HepG2 (cell line): Measurements from ENCODE around the gene MCRIP2.

Source experiments
- CEBPZ ChIP-seq: IDR thresholded peaks from 2 replicates; pipeline ENCODE4 v1.6.1; 2012; ENCODE audit warnings: low read length, improper control_type of control experiment
- CTCF ChIP-seq: sonication (generic); formaldehyde crosslinking; IDR thresholded peaks from 2 replicates; pipeline ENCODE4 v1.5.0; 2020; ENCODE audit warnings: mild to moderate bottlenecking, missing genetic modification reagents, moderate library complexity
- EEA1 ChIP-seq: sonication (generic); formaldehyde crosslinking; IDR thresholded peaks from 2 replicates; pipeline ENCODE4 v1.5.1; 2020; ENCODE audit warnings: mild to moderate bottlenecking, missing genetic modification reagents, borderline replicate concordance
- EZH2 ChIP-seq: conservative IDR thresholded peaks from 2 replicates; pipeline ENCODE4 v1.6.1; 2012; ENCODE audit warnings: mild to moderate bottlenecking, low read depth, low read length, moderate library complexity
- NR3C1 ChIP-seq: sonication (generic); formaldehyde crosslinking; IDR thresholded peaks from 2 replicates; pipeline ENCODE4 v1.4.0; 2020; ENCODE audit warnings: missing genetic modification reagents
- PAX8 ChIP-seq: sonication (generic); formaldehyde crosslinking; IDR thresholded peaks from 2 replicates; pipeline ENCODE4 v1.8.0; 2022; ENCODE audit warnings: mild to moderate bottlenecking, missing genetic modification reagents, borderline replicate concordance
- RFXAP ChIP-seq: sonication (generic); formaldehyde crosslinking; IDR thresholded peaks from 2 replicates; pipeline ENCODE4 v1.4.0; 2020; ENCODE audit warnings: missing genetic modification reagents, borderline replicate concordance
- TFAP4 ChIP-seq: sonication (generic); IDR thresholded peaks from 2 replicates; pipeline ENCODE4 v1.6.1; 2016; ENCODE audit warnings: low read depth, borderline replicate concordance
- YY1 ChIP-seq: IDR thresholded peaks from 2 replicates; pipeline ENCODE4 v1.6.1; 2011; ENCODE audit warnings: low read length, low read depth, moderate library complexity, mild to moderate bottlenecking; ENCODE audit not compliant: insufficient read depth, insufficient replicate concordance

GRCh38 chr16:681746-682427, 40.3 kb downstream of the MCRIP2 start:
- TF ChIP-seq YY1 = no peak
- TF ChIP-seq CTCF (CRISPR knock-in tag) = no peak
- TF ChIP-seq TFAP4 = no peak
- no peak for TF ChIP-seq NR3C1 (CRISPR knock-in tag)
- TF ChIP-seq EZH2 = no peak
- no peak for TF ChIP-seq PAX8
- no peak for TF ChIP-seq CEBPZ
- TF ChIP-seq RFXAP (CRISPR knock-in tag) = no peak
- no peak for TF ChIP-seq EEA1 (CRISPR knock-in tag)
